ENCODE results near the gene NEK10.

DNA sequence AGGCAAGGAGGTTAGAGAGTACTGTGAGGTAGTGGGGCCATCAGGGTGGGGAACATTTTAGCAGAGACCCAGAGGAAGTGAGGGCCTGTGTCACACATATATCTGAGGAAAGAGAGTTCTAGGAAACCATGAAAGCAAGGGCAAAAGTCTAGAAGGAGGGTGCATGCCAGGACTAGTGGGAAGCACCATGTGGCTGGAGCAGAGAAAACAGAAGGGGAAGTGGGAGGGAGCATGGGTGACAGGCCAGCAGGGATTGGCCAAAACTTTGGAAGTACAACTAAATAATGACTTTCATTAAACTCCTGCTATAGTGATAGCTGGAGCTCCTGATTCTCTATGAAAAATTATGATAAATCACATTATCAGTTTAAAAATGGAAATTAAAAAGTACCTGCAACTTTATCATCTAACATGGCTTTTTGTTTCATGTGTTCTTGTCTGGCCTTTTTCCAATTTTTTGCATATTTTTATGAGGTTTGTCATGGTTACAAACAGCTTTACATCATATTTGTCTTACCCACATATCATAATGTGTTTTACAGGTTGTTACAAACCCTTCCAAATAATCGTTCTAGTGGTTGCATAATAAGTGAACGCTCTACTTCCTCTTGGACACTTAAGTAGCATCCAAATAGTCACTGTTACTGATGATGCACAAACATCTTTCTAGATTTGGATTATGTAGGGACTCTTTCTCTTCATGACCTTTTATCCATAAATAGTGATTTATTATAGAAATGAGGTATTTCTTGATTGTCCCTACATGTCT is 168.3 kb downstream of the NEK10 start:
- TF ChIP-seq GATA2 (IDR thresholded peaks at IDR 0.05; ENCODE audit: insufficient read depth, insufficient read length, low read depth, low read length) (no peak), EZH2 (IDR thresholded peaks at IDR 0.05; ENCODE audit: borderline replicate concordance, low read depth, low read length, severe bottlenecking) (no peak), POLR2AphosphoS5 (IDR thresholded peaks at IDR 0.05; ENCODE audit: insufficient read depth, low read depth, low read length) (no peak), POLR2A (IDR thresholded peaks at IDR 0.05; ENCODE audit: low read depth, low read length) (no peak), FOS (IDR thresholded peaks at IDR 0.05; ENCODE audit: borderline replicate concordance, insufficient read depth, low read length) (no peak)
- TF ChIP-seq, protein P1, sequence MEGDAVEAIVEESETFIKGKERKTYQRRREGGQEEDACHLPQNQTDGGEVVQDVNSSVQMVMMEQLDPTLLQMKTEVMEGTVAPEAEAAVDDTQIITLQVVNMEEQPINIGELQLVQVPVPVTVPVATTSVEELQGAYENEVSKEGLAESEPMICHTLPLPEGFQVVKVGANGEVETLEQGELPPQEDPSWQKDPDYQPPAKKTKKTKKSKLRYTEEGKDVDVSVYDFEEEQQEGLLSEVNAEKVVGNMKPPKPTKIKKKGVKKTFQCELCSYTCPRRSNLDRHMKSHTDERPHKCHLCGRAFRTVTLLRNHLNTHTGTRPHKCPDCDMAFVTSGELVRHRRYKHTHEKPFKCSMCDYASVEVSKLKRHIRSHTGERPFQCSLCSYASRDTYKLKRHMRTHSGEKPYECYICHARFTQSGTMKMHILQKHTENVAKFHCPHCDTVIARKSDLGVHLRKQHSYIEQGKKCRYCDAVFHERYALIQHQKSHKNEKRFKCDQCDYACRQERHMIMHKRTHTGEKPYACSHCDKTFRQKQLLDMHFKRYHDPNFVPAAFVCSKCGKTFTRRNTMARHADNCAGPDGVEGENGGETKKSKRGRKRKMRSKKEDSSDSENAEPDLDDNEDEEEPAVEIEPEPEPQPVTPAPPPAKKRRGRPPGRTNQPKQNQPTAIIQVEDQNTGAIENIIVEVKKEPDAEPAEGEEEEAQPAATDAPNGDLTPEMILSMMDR (IDR thresholded peaks at IDR 0.05; ENCODE audit: extremely low read depth in 1 of 2, insufficient read depth in 1 of 2, low read depth in 1 of 2, low read length in 2 of 2), result no peak
- TF ChIP-seq, protein P2, sequence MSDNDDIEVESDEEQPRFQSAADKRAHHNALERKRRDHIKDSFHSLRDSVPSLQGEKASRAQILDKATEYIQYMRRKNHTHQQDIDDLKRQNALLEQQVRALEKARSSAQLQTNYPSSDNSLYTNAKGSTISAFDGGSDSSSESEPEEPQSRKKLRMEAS (IDR thresholded peaks at IDR 0.05; ENCODE audit: insufficient read depth, insufficient read length), result no peak
